ENCODE measurements around the gene ABHD8.

ABHD8 gene

DNA sequence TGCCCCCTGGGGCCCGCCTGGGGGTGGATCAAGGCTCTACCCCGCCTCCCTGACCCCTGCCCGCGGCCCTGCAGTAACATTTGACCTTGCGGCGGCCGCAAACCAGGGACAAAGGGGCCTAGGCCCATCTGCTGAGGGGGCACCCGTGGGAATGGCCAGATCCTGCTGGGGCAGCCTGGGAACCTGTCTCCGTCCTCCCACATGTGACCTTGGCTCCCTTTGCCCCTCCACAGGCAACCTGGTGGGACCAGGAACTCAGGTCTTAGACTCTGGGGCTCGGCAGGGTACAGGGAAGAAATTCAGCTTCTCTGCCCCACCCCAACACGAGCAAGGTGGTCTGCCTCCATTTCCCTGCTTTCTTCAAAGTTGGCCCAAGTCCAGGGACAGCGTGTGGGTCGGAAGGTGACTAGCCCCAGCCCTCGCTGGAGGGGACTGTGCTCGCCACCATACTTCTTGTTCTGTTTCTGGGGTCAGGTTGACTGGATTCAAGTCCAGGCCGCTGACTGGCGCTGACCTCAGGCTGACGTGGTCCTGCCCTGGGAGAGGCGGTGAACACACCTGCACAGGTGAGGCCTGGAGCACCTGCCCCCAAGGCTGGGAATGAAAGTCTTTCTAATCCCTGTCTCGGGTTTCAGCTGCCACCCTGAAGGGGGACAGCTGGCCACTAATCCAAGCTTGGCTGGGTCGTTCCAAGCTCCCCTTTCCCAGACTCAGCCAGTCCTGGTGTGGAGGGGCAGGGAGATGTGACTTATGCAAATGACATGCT, 55.0 kb downstream of the ABHD8 start:
- DNase-seq (ENCODE audit: low spot score), result no peak
- TF ChIP-seq, protein P1, sequence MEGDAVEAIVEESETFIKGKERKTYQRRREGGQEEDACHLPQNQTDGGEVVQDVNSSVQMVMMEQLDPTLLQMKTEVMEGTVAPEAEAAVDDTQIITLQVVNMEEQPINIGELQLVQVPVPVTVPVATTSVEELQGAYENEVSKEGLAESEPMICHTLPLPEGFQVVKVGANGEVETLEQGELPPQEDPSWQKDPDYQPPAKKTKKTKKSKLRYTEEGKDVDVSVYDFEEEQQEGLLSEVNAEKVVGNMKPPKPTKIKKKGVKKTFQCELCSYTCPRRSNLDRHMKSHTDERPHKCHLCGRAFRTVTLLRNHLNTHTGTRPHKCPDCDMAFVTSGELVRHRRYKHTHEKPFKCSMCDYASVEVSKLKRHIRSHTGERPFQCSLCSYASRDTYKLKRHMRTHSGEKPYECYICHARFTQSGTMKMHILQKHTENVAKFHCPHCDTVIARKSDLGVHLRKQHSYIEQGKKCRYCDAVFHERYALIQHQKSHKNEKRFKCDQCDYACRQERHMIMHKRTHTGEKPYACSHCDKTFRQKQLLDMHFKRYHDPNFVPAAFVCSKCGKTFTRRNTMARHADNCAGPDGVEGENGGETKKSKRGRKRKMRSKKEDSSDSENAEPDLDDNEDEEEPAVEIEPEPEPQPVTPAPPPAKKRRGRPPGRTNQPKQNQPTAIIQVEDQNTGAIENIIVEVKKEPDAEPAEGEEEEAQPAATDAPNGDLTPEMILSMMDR (IDR thresholded peaks at IDR 0.05; ENCODE audit: borderline replicate concordance, control extremely low read depth, extremely low read depth, insufficient read depth, missing control alignments), result no peak
- in situ Hi-C loops (cut with MboI; ENCODE audit: low sequenced_read_pairs, unreplicated experiment), result loop anchor here (25.0 kb wide), 1 partner anchor 186 kb away; no protein-coding TSS in a partner anchor

- no peak for DNase-seq (ENCODE audit: low spot score)
- in situ Hi-C loops (cut with MboI; ENCODE audit: low sequenced_read_pairs, unreplicated experiment), result loop anchor here (25.0 kb wide), 1 partner anchor 185 kb away; no protein-coding TSS in a partner anchor
- TF ChIP-seq, protein P1 (IDR thresholded peaks at IDR 0.05; ENCODE audit: borderline replicate concordance, control extremely low read depth, extremely low read depth, insufficient read depth, missing control alignments), result no peak
These were observed 56.4 kb downstream of the ABHD8 start for GRCh38 chr19:17246681-17247425.

DNA sequence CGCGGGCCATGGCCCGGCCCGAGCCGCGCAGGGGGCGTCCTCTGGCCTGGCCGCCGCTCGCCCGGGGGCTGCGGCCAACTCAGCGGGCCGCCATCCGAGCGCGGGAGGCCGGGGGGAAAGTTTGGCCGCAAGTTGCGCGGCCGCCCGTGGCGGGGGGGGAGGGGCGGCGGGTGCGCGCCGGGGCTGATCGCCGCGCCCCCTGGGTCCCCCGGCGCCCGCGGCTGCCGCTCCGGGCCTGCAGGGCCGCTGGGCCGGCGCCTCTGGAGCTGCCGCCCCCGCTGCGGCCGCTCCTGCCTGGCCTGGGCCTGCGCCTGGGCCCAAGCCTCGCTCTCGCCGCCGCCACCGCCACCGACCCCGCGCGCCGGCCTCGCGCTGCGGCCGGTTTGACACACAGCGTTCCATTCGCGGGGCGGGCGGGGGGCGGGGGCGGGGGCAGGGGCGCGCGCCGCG, 57.7 kb downstream of the ABHD8 start, which contains the start of gene NR2F6:
Gene NR2F6 (minus strand): TSS at position 385 of the 450 bp plus-strand sequence. CDS start 699 bp downstream, outside the sequence.
- TF ChIP-seq, protein P1 (IDR thresholded peaks at IDR 0.05; ENCODE audit: borderline replicate concordance, control extremely low read depth, extremely low read depth, insufficient read depth, missing control alignments), result no peak
- DNase-seq (ENCODE audit: low spot score), result no peak
- in situ Hi-C loops (cut with MboI; ENCODE audit: low sequenced_read_pairs, unreplicated experiment), result loop anchor here (25.0 kb wide), 1 partner anchor 183 kb away; no protein-coding TSS in a partner anchor

DNA sequence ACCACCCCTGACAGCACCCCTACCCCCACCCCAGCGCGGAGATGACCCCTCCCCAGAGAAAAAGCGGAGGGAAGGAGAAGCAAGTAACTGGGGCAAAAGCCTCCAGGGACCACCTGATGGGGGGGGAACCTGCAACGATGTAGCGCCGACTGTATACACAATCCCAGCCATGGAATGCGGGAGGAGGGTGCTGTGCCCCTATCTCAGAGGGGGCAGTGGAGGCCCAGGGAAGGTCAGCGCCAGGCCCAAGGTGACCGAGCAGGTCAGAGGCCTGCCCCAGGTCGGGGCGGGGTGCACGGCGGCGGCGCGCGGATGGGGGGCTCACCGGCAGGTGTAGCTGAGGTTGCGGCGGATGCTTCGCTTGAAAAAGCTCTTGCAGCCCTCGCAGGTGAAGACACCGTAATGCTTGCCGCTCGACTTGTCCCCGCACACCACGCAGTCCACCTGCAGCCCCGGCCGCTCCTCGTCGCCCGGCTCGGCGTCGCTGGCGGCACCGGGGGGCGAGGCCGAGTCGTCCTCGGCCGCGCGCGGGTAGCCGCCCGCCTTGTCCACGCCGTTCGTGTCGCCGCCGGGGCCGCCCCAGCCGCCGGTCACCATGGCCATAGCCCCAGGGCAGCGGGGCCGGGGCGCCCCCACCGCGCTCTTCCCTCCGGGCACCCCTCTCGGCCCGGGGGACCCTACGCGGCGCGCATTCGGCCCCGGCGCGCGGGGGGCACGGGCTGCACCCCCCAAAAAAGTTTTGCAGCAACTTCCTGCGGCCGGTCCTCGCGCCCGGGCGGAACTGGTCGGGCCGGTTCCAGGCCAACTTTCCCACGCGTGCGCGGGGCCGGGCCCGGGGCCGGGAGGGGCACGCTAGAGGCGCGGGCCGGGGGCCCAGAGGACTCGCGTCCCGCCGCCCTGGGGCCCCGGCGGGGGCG, 58.3 kb downstream of the ABHD8 start:
- no peak for DNase-seq (ENCODE audit: low spot score)
- in situ Hi-C loops (cut with MboI; ENCODE audit: low sequenced_read_pairs, unreplicated experiment), result loop anchor here (25.0 kb wide), 1 partner anchor 183 kb away; no protein-coding TSS in a partner anchor
- TF ChIP-seq, protein P1 (IDR thresholded peaks at IDR 0.05; ENCODE audit: borderline replicate concordance, control extremely low read depth, extremely low read depth, insufficient read depth, missing control alignments), result no peak

DNA sequence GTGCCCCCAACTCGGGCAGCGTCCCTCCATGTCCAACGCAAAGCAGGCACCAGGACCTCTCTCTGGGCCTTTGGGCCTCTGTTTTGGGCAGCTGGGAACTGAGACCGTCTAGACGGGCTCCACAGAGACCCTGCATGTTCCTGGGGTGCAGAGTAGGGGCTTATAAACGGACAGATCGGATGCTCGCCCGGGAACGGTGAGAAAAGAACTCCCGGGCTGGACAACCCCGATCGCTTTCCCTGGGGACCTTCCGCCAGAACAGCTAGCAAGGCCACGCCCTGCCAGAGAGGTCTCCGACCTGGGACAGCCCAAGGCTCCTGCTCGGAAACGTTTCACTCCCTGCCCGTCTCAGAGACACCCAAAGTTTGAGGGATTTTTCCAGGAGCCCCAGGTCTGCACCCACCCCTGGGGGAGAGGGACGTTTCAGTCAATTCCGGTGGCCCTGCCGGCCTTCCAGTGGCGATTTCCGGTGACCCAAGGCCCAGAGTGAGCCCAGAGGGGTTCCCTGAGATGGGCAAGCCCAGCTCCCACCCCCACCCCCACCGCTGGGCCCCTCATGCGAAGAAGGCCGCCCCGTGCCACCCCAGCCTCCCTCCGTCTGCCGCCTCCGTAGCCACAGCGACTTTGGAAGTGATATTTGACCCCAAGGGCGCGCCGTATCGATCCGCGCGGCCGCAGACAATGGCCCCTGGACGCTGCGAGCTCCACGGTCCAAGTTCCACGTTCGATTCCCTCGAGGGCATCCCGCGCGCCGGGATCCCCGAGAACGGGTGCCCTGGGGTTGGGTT, 59.2 kb downstream of the ABHD8 start:
- DNase-seq (ENCODE audit: low spot score), result no peak
- TF ChIP-seq, protein P1 (IDR thresholded peaks at IDR 0.05; ENCODE audit: borderline replicate concordance, control extremely low read depth, extremely low read depth, insufficient read depth, missing control alignments), result no peak
- in situ Hi-C loops (cut with MboI; ENCODE audit: low sequenced_read_pairs, unreplicated experiment), result loop anchor here (25.0 kb wide), 1 partner anchor 182 kb away; no protein-coding TSS in a partner anchor
